K562 (cell line): ENCODE results near the gene ZNF556. TPM values are rescaled to one million over a fixed set of nuclear protein-coding genes. Genes with fewer than 3 reads are reported as not detected.

ENCODE experiments used
- CBX3 ChIP-seq, 2 experiments: IDR thresholded peaks; 1 replicate in 1 of 2; 2 replicates in 1 of 2; pipeline ENCODE4 v1.6.1; 2012; ENCODE audit warnings: inconsistent platforms in 2 of 2, low read length in 2 of 2, borderline replicate concordance in 1 of 2, control low read depth in 1 of 2
- CBX5 ChIP-seq: IDR thresholded peaks from 2 replicates; pipeline ENCODE4 v1.6.1; 2014; ENCODE audit warnings: low read depth, borderline replicate concordance
- CGGBP1 ChIP-seq: fragments of 250-450 bp; sonication (Bioruptor Pico); IDR thresholded peaks from 2 replicates; pipeline ENCODE4 v1.9.0; 2021; ENCODE audit warnings: mild to moderate bottlenecking
- CHCHD3 ChIP-seq: fragments of 250-450 bp; sonication (Bioruptor Pico); IDR thresholded peaks from 2 replicates; pipeline ENCODE4 v2.1.2; 2022; ENCODE audit warnings: mild to moderate bottlenecking
- CHD1 ChIP-seq: fragments of 200-600 bp; sonication (generic); IDR thresholded peaks from one replicate; pipeline ENCODE4 v1.6.1; 2012; ENCODE audit warnings: mild to moderate bottlenecking, moderate library complexity, low read length, inconsistent platforms
- ELF1 ChIP-seq: fragments of 200-800 bp; sonication (Bioruptor generic); IDR thresholded peaks from 2 replicates; pipeline ENCODE4 v1.6.1; 2016; ENCODE audit warnings: missing genetic modification characterization, missing compliant biosample characterization
- ETV5 ChIP-seq: sonication (generic); formaldehyde crosslinking; IDR thresholded peaks from 2 replicates; pipeline ENCODE4 v1.4.0; 2020; ENCODE audit warnings: low read depth, mild to moderate bottlenecking, missing genetic modification reagents
- GTF2E2 ChIP-seq: fragments of 200-800 bp; sonication (Bioruptor generic); IDR thresholded peaks from 2 replicates; pipeline ENCODE4 v1.6.1; 2016; ENCODE audit warnings: missing genetic modification characterization, missing compliant biosample characterization
- HDGF ChIP-seq: fragments of 450-650 bp; IDR thresholded peaks from 2 replicates; pipeline ENCODE4 v1.6.1; 2016
- MYNN ChIP-seq, 2 experiments: sonication (generic); formaldehyde crosslinking in 1 of 2; IDR thresholded peaks; 2 replicates each; pipeline versions ENCODE4 v1.5.0 to v1.6.1; 2016 to 2020; ENCODE audit warnings: antibody characterized with exemption in 1 of 2, missing genetic modification reagents in 1 of 2
- NCOA6 ChIP-seq: fragments of 450-650 bp; IDR thresholded peaks from 2 replicates; pipeline ENCODE4 v1.6.1; 2017; ENCODE audit warnings: mild to moderate bottlenecking
- NFATC3 ChIP-seq: fragments of 450-650 bp; IDR thresholded peaks from 2 replicates; pipeline ENCODE4 v1.6.1; 2017; ENCODE audit warnings: mild to moderate bottlenecking
- NRF1 ChIP-seq, 2 experiments: fragments of 450-650 bp; IDR thresholded peaks in 1 of 2; conservative IDR thresholded peaks in 1 of 2; 2 replicates each; pipeline ENCODE4 v1.6.1; 2014; ENCODE audit warnings: mild to moderate bottlenecking in 2 of 2
- PPARD ChIP-seq: fragments of 250-450 bp; sonication (Bioruptor Pico); IDR thresholded peaks from 2 replicates; pipeline ENCODE4 v1.8.0; 2022; ENCODE audit warnings: inconsistent platforms, mild to moderate bottlenecking, moderate library complexity
- RBBP5 ChIP-seq: fragments of 200-600 bp; sonication (generic); IDR thresholded peaks from 2 replicates; pipeline ENCODE4 v1.6.1; 2012; ENCODE audit warnings: borderline replicate concordance, mild to moderate bottlenecking, low read length, control low read depth, inconsistent platforms; ENCODE audit not compliant: insufficient read depth, poor library complexity, severe bottlenecking
- SETDB1 ChIP-seq: IDR thresholded peaks from one replicate; pipeline ENCODE4 v1.6.1; 2012; ENCODE audit warnings: low read length, control low read depth, inconsistent platforms
- TCF15 ChIP-seq: fragments of 250-450 bp; sonication (Bioruptor Pico); IDR thresholded peaks from 2 replicates; pipeline ENCODE4 v1.8.0; 2022; ENCODE audit warnings: moderate library complexity, mild to moderate bottlenecking, inconsistent platforms
- TCF7L2 ChIP-seq: fragments of 150-350 bp; IDR thresholded peaks from 2 replicates; pipeline ENCODE4 v1.6.1; 2016; ENCODE audit warnings: low read depth, mild to moderate bottlenecking, low read length, moderate library complexity
- TRIM24 ChIP-seq, 2 experiments: fragments of 450-650 bp; IDR thresholded peaks; 2 replicates each; pipeline ENCODE4 v1.6.1; 2016
- TRIM28 ChIP-seq: fragments of 450-650 bp; IDR thresholded peaks from 2 replicates; pipeline ENCODE4 v1.6.1; 2017
- XRCC3 ChIP-seq: fragments of 450-650 bp; IDR thresholded peaks from 2 replicates; pipeline ENCODE4 v1.6.1; 2017; ENCODE audit warnings: mild to moderate bottlenecking, moderate library complexity
- XRCC5 ChIP-seq: fragments of 200-400 bp; formaldehyde crosslinking; IDR thresholded peaks from 2 replicates; pipeline ENCODE4 v1.6.1; 2017; ENCODE audit warnings: low read depth, mild to moderate bottlenecking, low read length
- ZBTB49 ChIP-seq: sonication (generic); formaldehyde crosslinking; IDR thresholded peaks from 2 replicates; pipeline ENCODE4 v1.8.0; 2022; ENCODE audit warnings: missing genetic modification reagents, mild to moderate bottlenecking, borderline replicate concordance
- ZEB2 ChIP-seq: fragments of 450-650 bp; IDR thresholded peaks from 2 replicates; pipeline ENCODE4 v1.6.1; 2016
- ZFP1 ChIP-seq: fragments of 450-650 bp; formaldehyde crosslinking; IDR thresholded peaks from 2 replicates; pipeline ENCODE4 v1.4.0; 2020; ENCODE audit warnings: mild to moderate bottlenecking, mixed read lengths
- ZNF695 ChIP-seq: fragments of 450-650 bp; formaldehyde crosslinking; IDR thresholded peaks from 2 replicates; pipeline ENCODE4 v1.4.0; 2020; ENCODE audit warnings: mild to moderate bottlenecking, moderate library complexity
- polyA plus RNA-seq, 8 experiments: library from polyadenylated mRNA; depleted of rRNA in 4 of 8; stranded (reverse) in 5 of 8; unstranded in 3 of 8; fragments of >200 nt; fragmentation: Nextera tagmentation in 2 of 8; fragmentation: Illumina TruSeq in 1 of 8; extraction: Ambion mirVana in 2 of 8; extraction: Trizol in 1 of 8; gene quantifications; 2 replicates each; pipeline versions ENCODE4 v1.2.1 to v1.2.3, GENCODE V29; 2011 to 2014; ENCODE audit warnings: inconsistent platforms in 1 of 8, missing spikeins in 1 of 8
- total RNA-seq, 7 experiments: library from RNA; depleted of rRNA in 6 of 7; stranded (reverse); fragments of >200 nt in 6 of 7; fragmentation: Illumina TruSeq in 2 of 7; extraction: Trizol in 2 of 7; gene quantifications; 2 replicates each; pipeline versions ENCODE4 v1.2.1 to v1.2.3, GENCODE V29; 2011 to 2021; ENCODE audit warnings: low replicate concordance in 1 of 7

ZNF556 gene
- total and polyA plus RNA-seq, 9 of the 15 experiments (the other 6 are each of a cell fraction or from before 2014, with no cell fraction given) = 0.01 to 0.36 (median 0.10) TPM; not detected in 1

- TF ChIP-seq ZBTB49 (CRISPR knock-in tag) (no peak), ZEB2 (0 out of 2 replicates have a peak, but pooled peaks have one; percentile 19), NCOA6 (no peak), ZNF695 (CRISPR knock-in tag) (no peak), MYNN (IDR thresholded peaks at IDR 0.05) (no peak), MYNN (CRISPR knock-in tag; IDR thresholded peaks at IDR 0.05) (no peak), ELF1 (tag) (no peak), ZFP1 (CRISPR knock-in tag) (no peak), TRIM24 (IDR thresholded peaks at IDR 0.05) (peak in 1 of 2 experiments; percentile 40; a peak in 1 of 4 replicates), NFATC3 (no peak), CHCHD3 (CRISPR knock-in tag) (no peak), PPARD (no peak), HDGF (no peak), SETDB1 (no peak), CBX3 (IDR thresholded peaks at IDR 0.05; ENCODE audit: borderline replicate concordance in 1 of 2, low read length in 2 of 2) (peak in 1 of 2 experiments; percentile 90; a peak in 1 of 3 replicates), XRCC3 (peak; percentile 72; the same call in 1 of the 2 replicates), CGGBP1 (no peak), NRF1 (conservative IDR thresholded peaks at IDR 0.05 in 1 of 2, IDR thresholded peaks at IDR 0.05 in 1 of 2) (no peak), TCF7L2 (no peak), XRCC5 (no peak), TCF15 (CRISPR knock-in tag) (no peak), GTF2E2 (no peak), TRIM28 (peak; percentile 88; the same call in 1 of the 2 replicates), ETV5 (CRISPR knock-in tag) (no peak), RBBP5 (no peak), CHD1 (no peak), CBX5 (peak; percentile 49; the same call in 1 of the 2 replicates)
These were observed 50.4 kb downstream of the ZNF556 start (continued) for GRCh38 chr19:2917275-2918184.
